HepG2 (cell line): ENCODE results near the gene DUOXA2. TPM values are rescaled to one million over a fixed set of nuclear protein-coding genes. Genes with fewer than 3 reads are reported as not detected.

Experiments
- GATAD1 ChIP-seq: IDR thresholded peaks from 2 replicates; pipeline ENCODE4 v1.6.1; 2016; ENCODE audit warnings: missing genetic modification reagents, missing compliant biosample characterization
- IRF1 ChIP-seq: sonication (generic); formaldehyde crosslinking; IDR thresholded peaks from 2 replicates; pipeline ENCODE4 v1.4.0; 2020; ENCODE audit warnings: low read depth, mild to moderate bottlenecking, missing genetic modification reagents
- NCOA1 ChIP-seq: sonication (generic); formaldehyde crosslinking; IDR thresholded peaks from 2 replicates; pipeline ENCODE4 v1.9.0; 2021; ENCODE audit warnings: missing genetic modification reagents
- PAF1 ChIP-seq: IDR thresholded peaks from 2 replicates; pipeline ENCODE4 v1.6.1; 2016; ENCODE audit warnings: missing genetic modification reagents, missing compliant biosample characterization
- PLRG1 ChIP-seq: fragments of 450-650 bp; conservative IDR thresholded peaks from 2 replicates; pipeline ENCODE4 v1.6.1; 2016
- POLR2A ChIP-seq, 2 experiments: IDR thresholded peaks; 2 replicates each; pipeline ENCODE4 v1.6.1; 2011; ENCODE audit warnings: low read depth in 2 of 2, low read length in 2 of 2, mild to moderate bottlenecking in 1 of 2, moderate library complexity in 1 of 2; ENCODE audit not compliant: insufficient read depth in 1 of 2
- SMAD3 ChIP-seq: sonication (generic); formaldehyde crosslinking; IDR thresholded peaks from 2 replicates; pipeline ENCODE4 v1.4.0; 2020; ENCODE audit warnings: missing genetic modification reagents
- SMARCE1 ChIP-seq: fragments of 450-650 bp; IDR thresholded peaks from 2 replicates; pipeline ENCODE4 v1.6.1; 2017; ENCODE audit warnings: borderline replicate concordance
- TBL1XR1 ChIP-seq: fragments of 150-350 bp; IDR thresholded peaks from 2 replicates; pipeline ENCODE4 v1.6.1; 2014; ENCODE audit warnings: borderline replicate concordance, low read length; ENCODE audit not compliant: partially characterized antibody
- TGIF2 ChIP-seq: IDR thresholded peaks from 2 replicates; pipeline ENCODE4 v1.6.1; 2016; ENCODE audit warnings: control low read depth, missing compliant biosample characterization
- ZBTB7A ChIP-seq: sonication (generic); formaldehyde crosslinking; IDR thresholded peaks from 2 replicates; pipeline ENCODE4 v1.8.0; 2022; ENCODE audit warnings: mild to moderate bottlenecking, missing genetic modification reagents
- ZNF207 ChIP-seq: fragments of 450-650 bp; IDR thresholded peaks from 2 replicates; pipeline ENCODE4 v1.6.1; 2016; ENCODE audit warnings: antibody characterized with exemption, borderline replicate concordance
- ZNF343 ChIP-seq: sonication (generic); formaldehyde crosslinking; IDR thresholded peaks from 2 replicates; pipeline ENCODE4 v1.4.0; 2020; ENCODE audit warnings: mild to moderate bottlenecking, missing genetic modification reagents
- ZNF557 ChIP-seq: sonication (generic); formaldehyde crosslinking; IDR thresholded peaks from 2 replicates; pipeline ENCODE4 v1.4.0; 2020; ENCODE audit warnings: missing genetic modification reagents
- ZNF598 ChIP-seq: sonication (generic); formaldehyde crosslinking; IDR thresholded peaks from 2 replicates; pipeline ENCODE4 v1.5.1; 2020; ENCODE audit warnings: mild to moderate bottlenecking, missing genetic modification reagents, borderline replicate concordance
- ZNF710 ChIP-seq: sonication (generic); formaldehyde crosslinking; IDR thresholded peaks from 2 replicates; pipeline ENCODE4 v1.5.0; 2020; ENCODE audit warnings: mild to moderate bottlenecking, missing genetic modification reagents, borderline replicate concordance
- ZSCAN31 ChIP-seq: sonication (generic); formaldehyde crosslinking; IDR thresholded peaks from 2 replicates; pipeline ENCODE4 v1.5.0; 2020; ENCODE audit warnings: low read depth, mild to moderate bottlenecking, missing genetic modification reagents
- polyA plus RNA-seq, 8 experiments: library from polyadenylated mRNA; depleted of rRNA in 3 of 8; stranded (reverse) in 7 of 8; unstranded in 1 of 8; fragments of >200 nt; fragmentation: Illumina TruSeq in 4 of 8; extraction: Trizol in 4 of 8; gene quantifications; 2 replicates each; pipeline versions ENCODE4 v1.2.1 to v1.2.3, GENCODE V29; 2011 to 2016; ENCODE audit warnings: low read depth in 4 of 8, missing spikeins in 1 of 8, mixed read lengths in 1 of 8; ENCODE audit not compliant: insufficient read depth in 1 of 8
- total RNA-seq, 5 experiments: library from RNA; depleted of rRNA; stranded (reverse); fragments of >200 nt; fragmentation: Illumina TruSeq; extraction: Trizol; gene quantifications; 2 replicates each; pipeline ENCODE4 v1.2.3, GENCODE V29; 2016; ENCODE audit warnings: low read depth in 1 of 5
- TF ChIP-seq, protein P1 (sequence below): sonication (generic); formaldehyde crosslinking; IDR thresholded peaks from 2 replicates; pipeline ENCODE4 v1.4.0; 2020; ENCODE audit warnings: low read depth, mild to moderate bottlenecking, missing genetic modification reagents
- TF ChIP-seq, protein P2 (sequence below): sonication (generic); formaldehyde crosslinking; IDR thresholded peaks from 2 replicates; pipeline ENCODE4 v1.8.0; 2022; ENCODE audit warnings: missing genetic modification reagents, mild to moderate bottlenecking, inconsistent platforms, borderline replicate concordance
- TF ChIP-seq, protein P3 (sequence below): sonication (generic); formaldehyde crosslinking; IDR thresholded peaks from 2 replicates; pipeline ENCODE4 v1.5.0; 2020; ENCODE audit warnings: missing genetic modification reagents
- TF ChIP-seq, protein P4 (sequence below): sonication (generic); formaldehyde crosslinking; IDR thresholded peaks from 2 replicates; pipeline ENCODE4 v1.8.0; 2022; ENCODE audit warnings: mild to moderate bottlenecking, missing genetic modification reagents; ENCODE audit not compliant: insufficient replicate concordance

Gene DUOXA2
- total and polyA plus RNA-seq, 2 of the 13 experiments (the other 11 are each of a cell fraction or from before 2014, with no cell fraction given): 0.32 TPM; not detected in 1

- peak; percentile 40; the same call in 1 of the 2 replicates for TF ChIP-seq ZNF598 (CRISPR knock-in tag)
- TF ChIP-seq ZNF557 (CRISPR knock-in tag): no peak
- TF ChIP-seq, protein P1, sequence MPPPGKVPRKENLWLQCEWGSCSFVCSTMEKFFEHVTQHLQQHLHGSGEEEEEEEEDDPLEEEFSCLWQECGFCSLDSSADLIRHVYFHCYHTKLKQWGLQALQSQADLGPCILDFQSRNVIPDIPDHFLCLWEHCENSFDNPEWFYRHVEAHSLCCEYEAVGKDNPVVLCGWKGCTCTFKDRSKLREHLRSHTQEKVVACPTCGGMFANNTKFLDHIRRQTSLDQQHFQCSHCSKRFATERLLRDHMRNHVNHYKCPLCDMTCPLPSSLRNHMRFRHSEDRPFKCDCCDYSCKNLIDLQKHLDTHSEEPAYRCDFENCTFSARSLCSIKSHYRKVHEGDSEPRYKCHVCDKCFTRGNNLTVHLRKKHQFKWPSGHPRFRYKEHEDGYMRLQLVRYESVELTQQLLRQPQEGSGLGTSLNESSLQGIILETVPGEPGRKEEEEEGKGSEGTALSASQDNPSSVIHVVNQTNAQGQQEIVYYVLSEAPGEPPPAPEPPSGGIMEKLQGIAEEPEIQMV (CRISPR knock-in tag): 0 out of 2 replicates have a peak, but pooled peaks have one; percentile 11
- TF ChIP-seq, protein P2, sequence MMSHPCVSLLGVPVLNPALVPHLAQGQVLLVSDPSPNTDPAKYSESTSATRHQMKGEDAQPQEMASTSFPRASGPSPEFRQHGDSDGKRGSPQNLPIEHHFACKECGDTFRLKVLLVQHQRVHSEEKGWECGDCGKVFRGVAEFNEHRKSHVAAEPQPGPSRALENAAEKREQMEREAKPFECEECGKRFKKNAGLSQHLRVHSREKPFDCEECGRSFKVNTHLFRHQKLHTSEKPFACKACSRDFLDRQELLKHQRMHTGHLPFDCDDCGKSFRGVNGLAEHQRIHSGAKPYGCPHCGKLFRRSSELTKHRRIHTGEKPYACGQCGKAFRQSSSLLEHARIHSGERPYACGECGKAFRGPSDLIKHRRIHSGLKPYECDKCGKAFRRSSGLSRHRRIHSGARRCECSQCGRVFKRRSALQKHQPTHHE (CRISPR knock-in tag): no peak
- TF ChIP-seq IRF1 (CRISPR knock-in tag): no peak
- TF ChIP-seq PLRG1: no peak
- TF ChIP-seq ZSCAN31 (CRISPR knock-in tag): 0 out of 2 replicates have a peak, but pooled peaks have one; percentile 7
- TF ChIP-seq SMAD3 (CRISPR knock-in tag): 0 out of 2 replicates have a peak, but pooled peaks have one; percentile 32
- TF ChIP-seq TBL1XR1: no peak
- no peak for TF ChIP-seq ZNF343 (CRISPR knock-in tag)
- no peak for TF ChIP-seq PAF1 (CRISPR knock-in tag)
- no peak for TF ChIP-seq SMARCE1
- no peak for TF ChIP-seq TGIF2 (CRISPR knock-in tag)
- no peak for TF ChIP-seq ZNF207
- 0 out of 2 replicates have a peak, but pooled peaks have one; percentile 27 for TF ChIP-seq GATAD1 (CRISPR knock-in tag)
- TF ChIP-seq NCOA1 (CRISPR knock-in tag): no peak
- 0 out of 2 replicates have a peak, but pooled peaks have one; percentile 20 for TF ChIP-seq ZBTB7A
- TF ChIP-seq, protein P3, sequence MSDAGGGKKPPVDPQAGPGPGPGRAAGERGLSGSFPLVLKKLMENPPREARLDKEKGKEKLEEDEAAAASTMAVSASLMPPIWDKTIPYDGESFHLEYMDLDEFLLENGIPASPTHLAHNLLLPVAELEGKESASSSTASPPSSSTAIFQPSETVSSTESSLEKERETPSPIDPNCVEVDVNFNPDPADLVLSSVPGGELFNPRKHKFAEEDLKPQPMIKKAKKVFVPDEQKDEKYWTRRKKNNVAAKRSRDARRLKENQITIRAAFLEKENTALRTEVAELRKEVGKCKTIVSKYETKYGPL (CRISPR knock-in tag): no peak
- TF ChIP-seq, protein P4, sequence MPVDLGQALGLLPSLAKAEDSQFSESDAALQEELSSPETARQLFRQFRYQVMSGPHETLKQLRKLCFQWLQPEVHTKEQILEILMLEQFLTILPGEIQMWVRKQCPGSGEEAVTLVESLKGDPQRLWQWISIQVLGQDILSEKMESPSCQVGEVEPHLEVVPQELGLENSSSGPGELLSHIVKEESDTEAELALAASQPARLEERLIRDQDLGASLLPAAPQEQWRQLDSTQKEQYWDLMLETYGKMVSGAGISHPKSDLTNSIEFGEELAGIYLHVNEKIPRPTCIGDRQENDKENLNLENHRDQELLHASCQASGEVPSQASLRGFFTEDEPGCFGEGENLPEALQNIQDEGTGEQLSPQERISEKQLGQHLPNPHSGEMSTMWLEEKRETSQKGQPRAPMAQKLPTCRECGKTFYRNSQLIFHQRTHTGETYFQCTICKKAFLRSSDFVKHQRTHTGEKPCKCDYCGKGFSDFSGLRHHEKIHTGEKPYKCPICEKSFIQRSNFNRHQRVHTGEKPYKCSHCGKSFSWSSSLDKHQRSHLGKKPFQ: no peak
- TF ChIP-seq ZNF710: no peak
- TF ChIP-seq POLR2A (IDR thresholded peaks at IDR 0.05; ENCODE audit: insufficient read depth in 1 of 2, low read depth in 2 of 2, low read length in 2 of 2): no peak
Measured at GRCh38 chr15:45162771-45163507, 48.8 kb downstream of the DUOXA2 start (continued).
